ENCODE results near the gene KIAA0232. TPM values are rescaled to one million over a fixed set of nuclear protein-coding genes. Genes with fewer than 3 reads are reported as not detected.

Gene KIAA0232
- total RNA-seq: 10 to 100 TPM; 13.8 to 14.7 TPM

DNA sequence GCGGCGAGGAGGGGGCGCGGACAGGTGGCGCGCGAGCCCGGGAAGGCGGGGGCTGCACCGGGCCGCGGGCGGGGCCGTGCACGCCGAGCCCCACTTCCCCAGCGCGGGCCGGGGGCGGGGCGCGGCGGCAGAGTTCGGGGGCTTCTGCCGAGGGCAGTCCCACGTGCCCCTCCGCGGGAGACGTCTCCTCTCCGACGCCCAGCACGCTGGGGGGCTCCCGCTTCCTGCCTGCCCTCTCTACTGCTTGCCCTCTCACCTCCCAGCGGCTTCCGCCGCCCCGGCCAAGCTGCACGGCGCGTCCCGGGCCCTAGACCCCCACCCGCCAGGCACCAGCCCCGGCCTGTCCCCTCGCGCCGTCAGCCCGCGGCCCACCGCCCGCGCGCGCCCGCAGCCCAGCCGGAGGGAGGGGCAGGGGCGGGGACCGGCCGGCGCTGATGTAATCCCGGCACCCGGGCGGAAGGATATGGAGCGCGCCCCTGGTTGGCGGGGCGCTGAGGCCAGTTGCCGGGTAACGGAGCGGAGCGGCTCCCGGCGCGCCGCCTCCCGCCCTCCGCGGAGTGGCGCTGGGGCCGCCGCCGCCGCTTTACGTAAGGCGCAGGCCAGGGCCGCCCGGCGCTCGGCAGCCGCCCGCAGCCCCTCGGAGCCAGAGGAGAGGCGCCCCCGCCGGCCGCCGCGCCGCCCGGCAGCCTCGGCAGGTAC lies at the start of gene KIAA0232:
KIAA0232 (plus strand) TSS at position 581 of the 699 bp plus-strand sequence. CDS start 41,727 bp downstream, outside the sequence.
- H3K27ac Mint-ChIP-seq: peak within 1 kb of the TSS; percentile 73
- DNase-seq: peak; percentile 94
- H3K27me3 Mint-ChIP-seq: no peaks in the 10 kb centered on the region
- H3K36me3 Mint-ChIP-seq: peaks cover 6% of the 10 kb centered on the region
- H3K4me1 Mint-ChIP-seq: peaks cover 69% of the 10 kb centered on the region
- peak within 1 kb of the TSS; percentile 81 for H3K4me3 Mint-ChIP-seq
- H3K9me3 Mint-ChIP-seq: no peaks in the 10 kb centered on the region

GRCh38 chr4:6733358-6734164 lies 49.0 kb upstream of the KIAA0232 start:
- H3K36me3 Mint-ChIP-seq: no peaks in the 10 kb centered on the region
- no peaks in the 10 kb centered on the region for H3K4me1 Mint-ChIP-seq
- no peak overlapping the region for H3K27ac Mint-ChIP-seq
- H3K9me3 Mint-ChIP-seq: no peaks in the 10 kb centered on the region
- no peak overlapping the region for H3K4me3 Mint-ChIP-seq
- DNase-seq: no peak
- H3K27me3 Mint-ChIP-seq: no peaks in the 10 kb centered on the region

- no peaks in the 10 kb centered on the region for H3K4me1 Mint-ChIP-seq
- H3K27me3 Mint-ChIP-seq: no peaks in the 10 kb centered on the region
- H3K27ac Mint-ChIP-seq: no peak overlapping the region
- no peaks in the 10 kb centered on the region for H3K9me3 Mint-ChIP-seq
- no peak overlapping the region for H3K4me3 Mint-ChIP-seq
- no peak for DNase-seq
- H3K36me3 Mint-ChIP-seq: no peaks in the 10 kb centered on the region
Measured at GRCh38 chr4:6734165-6734786, 48.3 kb upstream of the KIAA0232 start.

- H3K4me3 Mint-ChIP-seq: no peak overlapping the region
- H3K9me3 Mint-ChIP-seq: no peaks in the 10 kb centered on the region
- no peak overlapping the region for H3K27ac Mint-ChIP-seq
- peaks cover 1% of the 10 kb centered on the region for H3K36me3 Mint-ChIP-seq
- peaks cover 8% of the 10 kb centered on the region for H3K4me1 Mint-ChIP-seq
- no peak for DNase-seq
- peaks cover 2% of the 10 kb centered on the region for H3K27me3 Mint-ChIP-seq
Measured at GRCh38 chr4:6739920-6740319, 42.6 kb upstream of the KIAA0232 start.

GRCh38 chr4:6740347-6740746 lies 42.2 kb upstream of the KIAA0232 start:
- H3K9me3 Mint-ChIP-seq: no peaks in the 10 kb centered on the region
- no peak overlapping the region for H3K27ac Mint-ChIP-seq
- H3K36me3 Mint-ChIP-seq: peaks cover 1% of the 10 kb centered on the region
- peaks cover 4% of the 10 kb centered on the region for H3K27me3 Mint-ChIP-seq
- H3K4me1 Mint-ChIP-seq: peaks cover 8% of the 10 kb centered on the region
- DNase-seq: no peak
- no peak overlapping the region for H3K4me3 Mint-ChIP-seq

GRCh38 chr4:6742507-6742906 lies 40.0 kb upstream of the KIAA0232 start:
- no peak overlapping the region for H3K4me3 Mint-ChIP-seq
- no peaks in the 10 kb centered on the region for H3K9me3 Mint-ChIP-seq
- no peak for DNase-seq
- H3K4me1 Mint-ChIP-seq: peaks cover 8% of the 10 kb centered on the region
- peaks cover 4% of the 10 kb centered on the region for H3K27me3 Mint-ChIP-seq
- no peak overlapping the region for H3K27ac Mint-ChIP-seq
- peaks cover 1% of the 10 kb centered on the region for H3K36me3 Mint-ChIP-seq

DNA sequence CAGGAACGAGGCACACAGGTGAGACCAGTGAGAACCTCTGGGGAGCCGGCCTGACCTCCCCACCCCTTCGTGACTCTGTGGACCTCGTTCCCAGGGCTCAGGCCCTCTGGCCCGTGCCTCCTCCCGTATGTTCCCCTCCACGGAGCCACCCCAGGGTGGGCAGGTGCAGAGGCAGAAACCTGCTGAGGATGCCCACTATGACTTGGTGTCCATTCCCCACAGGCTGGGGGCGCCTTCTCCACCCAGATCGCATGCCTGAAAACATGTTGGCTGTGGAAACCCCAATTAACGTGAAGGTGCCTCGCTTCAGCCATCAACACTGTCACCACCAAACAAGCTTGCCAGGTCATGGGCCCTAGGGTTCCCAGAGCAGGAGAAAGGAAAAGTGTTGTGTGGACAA lies 39.5 kb upstream of the KIAA0232 start:
- no peak for DNase-seq
- no peaks in the 10 kb centered on the region for H3K9me3 Mint-ChIP-seq
- H3K27me3 Mint-ChIP-seq: peaks cover 4% of the 10 kb centered on the region
- no peak overlapping the region for H3K4me3 Mint-ChIP-seq
- H3K27ac Mint-ChIP-seq: no peak overlapping the region
- peaks cover 1% of the 10 kb centered on the region for H3K36me3 Mint-ChIP-seq
- H3K4me1 Mint-ChIP-seq: peaks cover 8% of the 10 kb centered on the region

DNA sequence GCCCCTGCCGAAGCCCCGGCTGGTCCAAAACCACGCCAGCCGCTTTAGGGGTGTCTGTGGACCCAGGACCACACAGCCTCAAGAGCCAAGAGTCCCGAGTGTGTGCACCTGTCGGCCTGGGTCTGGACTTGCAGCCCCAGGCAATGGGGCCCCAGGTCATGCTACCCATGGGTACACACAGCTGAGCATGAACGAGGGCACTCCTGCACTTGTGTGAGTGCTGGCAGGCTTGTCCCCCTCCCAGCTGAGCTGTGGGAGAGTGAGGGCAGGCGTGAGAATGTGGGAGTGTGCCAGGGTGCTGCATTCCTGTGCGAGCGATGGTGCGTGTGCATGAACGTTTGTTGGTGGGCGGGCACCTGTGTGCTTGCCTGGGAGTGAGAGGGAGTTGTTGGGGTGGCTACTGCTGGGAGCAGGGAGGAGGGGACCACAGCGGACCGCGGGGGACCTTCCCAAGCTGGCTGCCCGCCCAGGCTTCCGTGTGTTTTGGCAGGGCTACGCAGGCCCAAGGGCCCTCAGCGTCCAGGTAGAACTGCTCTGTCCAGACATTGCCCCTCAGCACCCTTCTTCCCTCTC lies 35.7 kb upstream of the KIAA0232 start:
- no peak for DNase-seq
- Mint-ChIP-seq H3K27ac (no peak overlapping the region), H3K4me1 (peaks cover 13% of the 10 kb centered on the region), H3K36me3 (peaks cover 1% of the 10 kb centered on the region), H3K27me3 (peaks cover 4% of the 10 kb centered on the region), H3K4me3 (no peak overlapping the region), H3K9me3 (no peaks in the 10 kb centered on the region)

- no peak overlapping the region for H3K27ac Mint-ChIP-seq
- peaks cover 1% of the 10 kb centered on the region for H3K36me3 Mint-ChIP-seq
- H3K4me1 Mint-ChIP-seq: peaks cover 14% of the 10 kb centered on the region
- no peaks in the 10 kb centered on the region for H3K9me3 Mint-ChIP-seq
- DNase-seq: no peak
- H3K27me3 Mint-ChIP-seq: peaks cover 4% of the 10 kb centered on the region
- no peak overlapping the region for H3K4me3 Mint-ChIP-seq
Measured at GRCh38 chr4:6747294-6748051, 35.1 kb upstream of the KIAA0232 start.

DNA sequence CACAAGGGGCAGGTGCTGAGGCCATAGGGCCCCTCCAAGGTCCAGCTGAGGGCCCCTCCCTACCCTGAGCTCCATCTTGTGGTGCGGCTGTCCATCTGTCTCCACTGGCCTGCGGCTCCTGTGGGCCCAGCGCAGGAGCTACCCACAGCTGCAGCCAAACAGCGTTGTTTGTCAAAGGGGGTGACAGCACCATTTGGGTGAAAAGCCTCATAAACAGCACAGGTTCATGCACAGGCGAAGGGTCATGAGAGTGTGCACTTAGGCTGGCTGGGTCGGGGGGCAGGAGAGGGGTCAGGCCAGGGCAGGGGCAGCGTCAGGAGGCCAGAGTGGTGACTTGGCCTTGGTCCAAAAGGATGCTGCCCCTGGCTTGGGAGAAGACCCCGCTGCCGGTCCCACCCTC lies 34.2 kb upstream of the KIAA0232 start:
- Mint-ChIP-seq H3K27me3 (peaks cover 4% of the 10 kb centered on the region), H3K9me3 (no peaks in the 10 kb centered on the region), H3K4me3 (no peak overlapping the region), H3K36me3 (peaks cover 1% of the 10 kb centered on the region), H3K27ac (no peak overlapping the region), H3K4me1 (peaks cover 9% of the 10 kb centered on the region)
- no peak for DNase-seq

GRCh38 chr4:6749340-6750171 lies 33.0 kb upstream of the KIAA0232 start:
- Mint-ChIP-seq H3K27ac (no peak overlapping the region), H3K4me1 (peaks cover 9% of the 10 kb centered on the region), H3K36me3 (no peaks in the 10 kb centered on the region)

GRCh38 chr4:6750286-6751221 lies 32.0 kb upstream of the KIAA0232 start:
- H3K4me3 Mint-ChIP-seq: peak overlapping the region; percentile 25
- no peaks in the 10 kb centered on the region for H3K27me3 Mint-ChIP-seq
- H3K36me3 Mint-ChIP-seq: no peaks in the 10 kb centered on the region
- no peak for DNase-seq
- H3K9me3 Mint-ChIP-seq: no peaks in the 10 kb centered on the region
- H3K4me1 Mint-ChIP-seq: peaks cover 9% of the 10 kb centered on the region
- H3K27ac Mint-ChIP-seq: no peak overlapping the region

More at GRCh38 chr4:6749340-6750171, 33.0 kb upstream of the KIAA0232 start:
- Mint-ChIP-seq H3K9me3 (no peaks in the 10 kb centered on the region), H3K4me3 (no peak overlapping the region), H3K27me3 (peaks cover 4% of the 10 kb centered on the region)
- DNase-seq: no peak

Measured in activated naive CD8-positive, alpha-beta T cell treated with anti-CD3 and anti-CD28 coated beads for 36 hours (primary cell).